ENCODE data around the gene KLHL40. TPM values are rescaled to one million over a fixed set of nuclear protein-coding genes. Genes with fewer than 3 reads are reported as not detected.
A peak's percentile ranks its signal among the peaks of the same experiment; 100 is the strongest.

Gene KLHL40
- total RNA-seq (2014; rRNA removed; shearing (Covaris generic)), result not detected in 2 replicates
- not detected in 2 replicates for polyA plus RNA-seq (2014; cell fraction: nucleus; rRNA removed)

DNA sequence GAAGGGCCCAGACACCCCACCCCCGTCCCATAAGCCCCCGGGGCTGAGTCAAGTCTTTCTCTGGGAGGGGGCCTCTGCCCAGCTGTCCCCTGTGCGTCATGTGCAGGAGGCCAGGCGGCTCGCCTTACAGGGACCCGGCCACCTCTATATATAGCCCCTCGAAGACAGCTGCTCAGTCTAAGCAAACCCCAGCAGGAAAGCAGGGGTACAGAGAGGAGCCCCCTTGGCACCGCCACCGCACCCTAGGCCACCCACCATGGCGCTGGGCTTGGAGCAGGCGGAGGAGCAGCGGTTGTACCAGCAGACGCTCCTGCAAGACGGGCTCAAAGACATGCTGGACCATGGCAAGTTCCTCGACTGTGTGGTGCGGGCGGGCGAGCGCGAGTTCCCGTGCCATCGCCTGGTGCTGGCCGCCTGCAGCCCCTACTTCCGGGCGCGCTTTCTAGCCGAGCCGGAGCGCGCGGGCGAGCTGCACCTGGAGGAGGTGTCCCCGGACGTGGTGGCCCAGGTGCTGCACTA, at the start of gene KLHL40:
Gene KLHL40, plus strand, starts transcription at position 175 of the 519 bp plus-strand sequence. Its CDS starts 82 bp downstream, at position 257.
- no peak for DNase-seq (ENCODE audit: extremely low read depth, low read depth)

DNA sequence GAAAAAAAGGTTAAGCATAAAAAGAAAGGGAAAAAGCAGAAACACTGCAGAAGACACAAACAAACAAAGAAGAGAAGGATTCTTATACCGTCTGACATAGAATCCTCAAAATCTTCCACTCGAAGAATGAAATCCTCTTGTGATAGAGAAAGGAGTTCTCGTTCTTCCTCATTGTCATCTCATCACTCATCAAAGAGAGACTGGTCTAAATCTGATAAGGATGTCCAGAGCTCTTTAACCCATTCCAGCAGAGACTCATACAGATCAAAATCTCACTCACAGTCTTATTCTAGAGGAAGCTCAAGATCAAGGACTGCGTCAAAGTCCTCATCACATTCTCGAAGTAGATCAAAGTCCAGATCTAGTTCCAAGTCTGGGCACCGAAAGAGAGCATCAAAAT, 48.3 kb upstream of the KLHL40 start:
- no peak for DNase-seq (ENCODE audit: extremely low read depth, low read depth)

DNA sequence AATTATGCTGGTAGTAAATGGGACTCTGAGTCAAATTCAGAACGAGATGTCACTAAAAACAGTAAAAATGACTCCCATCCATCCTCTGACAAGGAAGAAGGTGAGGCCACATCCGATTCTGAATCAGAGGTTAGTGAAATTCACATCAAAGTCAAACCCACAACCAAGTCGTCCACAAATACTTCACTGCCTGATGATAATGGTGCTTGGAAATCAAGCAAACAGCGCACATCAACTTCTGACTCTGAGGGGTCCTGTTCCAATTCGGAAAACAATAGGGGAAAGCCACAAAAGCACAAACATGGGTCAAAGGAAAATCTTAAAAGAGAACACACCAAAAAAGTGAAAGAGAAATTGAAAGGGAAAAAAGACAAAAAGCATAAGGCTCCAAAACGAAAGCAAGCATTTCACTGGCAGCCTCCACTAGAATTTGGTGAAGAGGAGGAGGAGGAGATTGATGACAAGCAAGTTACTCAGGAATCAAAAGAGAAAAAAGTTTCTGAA, 46.9 kb upstream of the KLHL40 start:
- no peak for DNase-seq (ENCODE audit: extremely low read depth, low read depth)

GRCh38 chr3:42639192-42639591, 46.1 kb upstream of the KLHL40 start:
- no peak for DNase-seq (ENCODE audit: extremely low read depth, low read depth)

- no peak for DNase-seq (ENCODE audit: extremely low read depth, low read depth)
Measured at GRCh38 chr3:42640129-42640528, 45.2 kb upstream of the KLHL40 start.

DNA sequence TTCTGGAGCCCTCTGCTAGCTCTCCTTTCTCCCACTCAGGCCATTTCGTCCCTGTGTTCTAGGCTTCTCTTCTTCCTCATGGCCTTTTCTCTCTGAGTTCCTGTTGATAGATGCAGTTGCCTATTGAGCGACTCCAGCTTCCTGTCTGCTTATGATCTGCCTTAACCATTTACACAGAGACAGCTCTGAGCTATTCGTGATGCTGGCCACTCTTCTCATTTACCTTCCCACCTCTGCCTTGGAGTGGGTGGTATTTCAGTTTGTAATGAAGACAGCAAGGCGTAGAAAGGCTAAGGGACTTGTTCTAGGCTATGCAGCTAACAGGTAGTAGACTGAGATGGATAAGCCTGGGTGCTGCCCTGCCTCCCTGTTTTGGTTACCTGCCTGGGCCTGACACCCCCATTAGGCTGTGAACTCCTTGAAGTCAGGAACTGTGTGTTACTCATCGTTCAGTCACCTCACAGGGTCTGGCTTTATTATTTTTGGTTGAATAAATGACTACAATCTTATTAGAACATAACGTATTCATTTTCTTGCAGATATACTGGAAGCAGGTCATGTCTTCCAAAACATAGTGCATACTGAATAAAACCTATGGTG, 44.5 kb upstream of the KLHL40 start:
- DNase-seq (ENCODE audit: extremely low read depth, low read depth), result no peak

GRCh38 chr3:42647821-42648459, 37.4 kb upstream of the KLHL40 start:
- DNase-seq (ENCODE audit: extremely low read depth, low read depth), result no peak

DNA sequence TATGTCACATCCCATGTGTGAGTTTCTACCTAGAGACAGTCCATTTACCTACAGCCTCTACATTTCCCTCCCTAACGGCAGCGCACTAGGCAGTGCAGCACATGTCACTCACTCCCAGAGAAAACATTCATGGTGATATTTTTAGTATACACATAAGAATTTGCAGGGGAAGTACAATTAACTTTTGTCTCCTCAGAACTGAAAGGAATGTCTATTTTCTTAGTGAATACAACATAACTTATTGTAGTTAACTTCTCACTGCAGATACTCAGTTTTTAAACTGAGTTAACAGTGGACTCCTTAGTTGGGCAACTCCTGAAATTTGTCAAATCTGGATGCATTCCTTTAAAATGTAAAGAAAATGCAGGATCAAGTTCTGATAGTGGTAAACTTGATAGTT, 36.3 kb upstream of the KLHL40 start:
- DNase-seq (ENCODE audit: extremely low read depth, low read depth), result no peak

DNA sequence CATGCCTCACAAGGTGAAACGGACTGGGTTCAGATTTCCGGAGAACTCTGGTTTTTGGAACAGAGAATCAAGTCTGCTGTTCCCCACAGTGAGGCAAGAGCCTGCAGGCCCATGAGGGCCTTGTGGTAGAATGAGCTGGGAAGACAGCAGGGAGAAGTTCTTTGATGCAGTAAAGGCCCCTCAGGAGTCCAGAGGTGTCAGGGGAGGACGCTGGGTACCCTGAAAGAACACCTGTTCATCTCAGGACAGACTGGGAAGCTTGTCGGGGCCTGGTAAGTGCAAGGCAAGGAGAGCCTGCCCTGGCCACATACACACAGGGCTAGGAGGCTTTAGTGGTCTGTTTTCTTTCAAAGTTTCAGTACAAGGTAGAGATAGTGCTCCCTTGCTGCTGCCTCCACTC, 35.6 kb upstream of the KLHL40 start:
- DNase-seq (ENCODE audit: extremely low read depth, low read depth), result no peak

DNA sequence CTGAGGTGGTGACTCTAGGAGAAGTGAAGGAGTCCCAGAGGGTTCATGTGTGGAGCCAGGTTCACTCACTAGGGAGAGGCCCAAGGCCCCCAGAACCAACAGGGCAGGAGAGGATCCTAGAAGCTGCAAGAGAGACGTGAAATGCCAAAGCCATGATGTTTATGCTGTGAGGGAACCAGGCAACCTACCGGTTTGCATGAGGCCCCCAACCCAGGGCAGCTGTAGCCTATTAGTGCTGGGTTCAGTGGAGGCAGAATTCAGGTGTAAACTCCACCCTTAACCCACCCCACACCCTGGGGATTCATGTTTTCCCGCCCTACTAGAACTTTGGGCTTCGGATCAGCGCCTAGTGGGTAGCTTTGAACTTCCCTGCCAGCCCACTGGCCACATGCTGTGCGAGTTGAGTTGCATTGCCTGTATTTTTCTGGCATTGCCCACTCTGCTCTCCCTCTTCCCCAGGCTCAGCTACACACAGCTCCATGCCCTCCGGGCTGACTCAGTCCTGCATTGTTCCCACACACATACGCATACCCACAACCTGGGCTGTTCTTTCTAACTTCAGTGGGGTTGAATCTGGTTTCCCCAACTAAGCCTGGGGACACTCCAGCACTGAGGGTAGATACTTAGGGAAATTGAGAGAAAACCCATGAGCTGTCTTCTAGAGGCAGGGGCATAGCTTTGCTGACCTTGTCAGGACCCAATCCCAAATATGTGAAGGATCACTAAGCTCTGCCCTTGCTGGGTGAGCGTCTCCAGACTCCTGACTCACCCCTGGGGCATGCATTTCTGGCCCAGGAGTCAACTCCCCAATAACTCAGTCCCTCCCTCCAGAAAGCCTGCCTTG, 33.9 kb upstream of the KLHL40 start:
- no peak for DNase-seq (ENCODE audit: extremely low read depth, low read depth)

DNA sequence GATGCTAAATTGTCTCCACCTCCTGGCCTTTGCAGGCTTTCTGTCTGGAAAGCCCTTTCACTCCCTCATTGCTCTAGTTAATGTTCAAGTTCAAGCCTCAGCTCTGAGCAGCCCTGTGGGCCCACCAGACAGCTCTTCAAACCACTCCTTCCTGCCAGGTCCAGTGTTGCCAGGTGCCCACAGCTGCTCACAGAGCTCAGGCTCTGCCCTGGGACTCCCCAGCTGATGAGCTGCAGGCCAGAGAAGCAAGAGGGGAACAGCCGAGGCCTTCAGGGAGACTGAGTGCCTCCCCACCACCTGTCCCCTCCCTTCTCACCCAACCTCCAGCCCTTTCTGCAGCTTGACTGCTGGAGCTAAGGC, 33.1 kb upstream of the KLHL40 start:
- DNase-seq (ENCODE audit: extremely low read depth, low read depth), result no peak

DNA sequence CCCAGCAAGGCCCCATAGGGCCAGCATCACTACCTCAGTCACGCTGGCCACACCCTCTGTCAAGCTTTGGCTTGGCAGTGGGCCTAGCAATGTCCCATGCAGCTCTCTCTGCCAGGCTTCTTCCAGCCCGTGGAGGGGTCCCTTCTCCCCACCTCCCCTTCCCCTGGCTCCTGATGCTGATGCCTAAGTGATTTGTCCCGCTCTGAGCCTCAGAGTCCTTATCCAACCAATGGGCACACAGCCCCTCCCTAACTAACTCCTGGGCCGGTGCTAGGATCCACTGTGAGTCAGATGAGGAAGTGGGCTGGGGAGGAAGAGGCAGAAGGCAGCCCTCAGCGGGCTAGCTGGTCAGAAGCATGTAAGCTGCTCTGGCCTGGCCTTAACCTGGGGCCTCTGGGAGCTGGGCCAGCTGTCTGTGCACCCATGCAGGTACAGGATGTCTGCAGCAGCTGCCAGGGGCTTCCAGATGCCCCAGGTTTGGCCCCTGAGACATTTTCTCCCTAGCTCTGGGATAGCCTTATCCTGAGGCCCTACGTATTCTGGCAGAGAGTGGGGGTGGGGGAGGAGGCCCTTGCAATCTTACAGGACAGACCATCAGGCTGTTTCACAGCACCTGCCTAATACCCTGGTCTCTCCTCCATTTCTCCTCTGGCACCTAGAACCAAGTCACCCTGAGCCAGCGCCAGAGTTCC, 32.6 kb upstream of the KLHL40 start:
- DNase-seq (ENCODE audit: extremely low read depth, low read depth), result peak; percentile 7

DNA sequence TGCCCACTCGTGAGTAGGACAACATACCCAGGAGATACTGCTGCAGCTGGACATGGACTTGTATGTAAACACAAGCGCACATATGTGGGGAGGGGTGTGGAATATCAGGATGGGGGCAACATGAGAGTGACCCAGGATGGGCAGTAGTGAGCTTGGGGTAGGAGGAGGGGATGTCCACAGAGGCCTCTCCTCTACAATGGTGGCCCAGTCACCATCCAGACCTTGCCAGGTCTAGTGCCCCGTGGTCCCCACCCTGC, 32.1 kb upstream of the KLHL40 start:
- no peak for DNase-seq (ENCODE audit: extremely low read depth, low read depth)

GRCh38 chr3:42653560-42654330, 31.6 kb upstream of the KLHL40 start, which contains the start of gene ZBTB47:
Gene ZBTB47 (plus strand): TSS chr3:42653697. CDS start chr3:42658356, 4,659 bp downstream.
- no peak for DNase-seq (ENCODE audit: extremely low read depth, low read depth)

DNA sequence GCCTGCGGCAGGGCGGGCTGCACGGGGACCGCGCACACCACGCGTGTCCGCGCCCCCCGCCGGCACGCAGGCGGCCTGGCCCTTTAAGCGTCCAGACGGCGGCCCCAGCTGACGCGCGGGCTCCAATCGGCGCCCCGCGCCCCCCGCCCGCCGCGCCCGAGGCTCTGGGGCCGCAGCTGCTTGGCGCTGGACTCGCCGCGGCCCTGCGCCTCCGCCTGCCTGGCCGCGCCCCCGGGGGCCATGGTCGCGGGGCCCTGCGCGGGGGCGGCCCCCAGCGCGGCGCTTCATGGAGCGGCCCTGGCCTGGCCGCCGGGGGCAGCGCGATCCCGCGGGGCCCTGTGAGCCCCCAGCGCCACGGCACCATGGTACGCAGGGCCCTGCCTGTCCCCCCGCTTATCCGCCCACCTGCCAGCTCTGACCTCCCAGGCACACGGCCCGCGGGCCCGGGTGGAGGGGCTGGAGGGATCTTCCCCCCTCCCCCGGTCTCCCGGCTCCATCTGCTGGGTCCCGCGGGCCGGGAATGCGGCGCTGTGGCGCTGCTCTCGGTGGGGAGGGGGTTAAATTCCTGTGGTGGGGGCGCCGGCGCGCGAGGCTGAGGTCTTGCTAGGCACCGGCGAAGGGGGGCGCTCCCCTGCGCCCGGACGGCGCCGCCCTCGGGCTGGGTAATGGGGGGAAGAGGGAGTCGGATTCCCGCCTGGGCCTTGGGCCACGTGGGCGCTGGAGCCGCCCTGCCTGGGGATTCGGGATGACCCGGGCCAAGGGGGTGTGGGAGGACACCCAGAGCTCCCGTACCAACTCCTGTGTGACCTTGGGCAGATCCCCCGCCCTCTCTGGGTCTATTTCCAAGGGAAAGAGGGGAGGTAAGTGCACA, 30.8 kb upstream of the KLHL40 start:
- DNase-seq (ENCODE audit: extremely low read depth, low read depth), result peak; percentile 5

DNA sequence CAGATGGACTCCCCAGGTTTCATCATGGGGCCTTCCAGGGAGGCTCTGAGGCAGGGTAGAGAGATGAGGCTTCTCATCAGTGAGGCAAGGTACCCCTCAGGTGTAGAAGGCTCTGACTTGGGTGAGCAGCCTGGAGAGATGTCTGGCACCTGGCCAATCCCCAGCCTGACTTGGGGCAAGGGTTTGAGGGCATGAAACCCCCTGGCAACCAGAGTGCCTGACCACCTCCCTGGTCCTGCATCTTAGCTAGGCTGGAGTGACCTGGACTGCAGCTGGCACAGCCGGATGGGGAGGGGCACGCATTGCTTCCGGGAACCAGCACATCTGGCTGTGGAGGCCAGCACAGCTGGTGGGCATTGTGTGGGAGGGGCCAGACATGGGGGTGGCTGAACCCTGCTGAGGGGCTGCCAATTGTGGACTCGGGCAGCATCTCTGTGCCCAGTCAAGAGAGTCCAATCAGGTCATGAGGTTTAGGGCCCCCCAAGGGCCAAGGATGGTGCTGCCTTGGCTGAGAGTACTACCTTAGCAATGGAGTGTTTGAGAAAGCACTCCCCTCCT, 29.9 kb upstream of the KLHL40 start:
- no peak for DNase-seq (ENCODE audit: extremely low read depth, low read depth)

- DNase-seq (ENCODE audit: extremely low read depth, low read depth), result no peak
Measured at GRCh38 chr3:42655980-42656679, 29.2 kb upstream of the KLHL40 start.

Measured in NCI-H460 (cell line).